ENCODE measurements around the gene MFNG. TPM values are rescaled to one million over a fixed set of nuclear protein-coding genes. Genes with fewer than 3 reads are reported as not detected.

MFNG gene
- total RNA-seq, 1 experiment from 2014 or later, result 4.5 TPM

- TF ChIP-seq CEBPB (IDR thresholded peaks at IDR 0.05; ENCODE audit: low read depth) (no peak), TCF7L2 (IDR thresholded peaks at IDR 0.05; ENCODE audit: borderline replicate concordance, extremely low read depth, insufficient read depth, insufficient read length) (no peak)
Observed at GRCh38 chr22:37534445-37534844, 48.3 kb upstream of the MFNG start (continued).

- POLR2A ChIA-PET, result interaction anchor here (1.0 kb wide), 1 partner anchor 8 kb away, joined by 4 read pairs; no protein-coding TSS in a partner anchor
- no peaks in the 10 kb centered on the region for H3K27me3 ChIP-seq (ENCODE audit: insufficient read depth, low read length)
- no peaks in the 10 kb centered on the region for H3K79me2 ChIP-seq (ENCODE audit: insufficient read depth, low read length)
- H2AFZ ChIP-seq (ENCODE audit: low read depth, low read length, poor library complexity, severe bottlenecking), result peak overlapping the region; percentile 67
- no TSS peak for BruUV-seq (replicated peaks)
- peaks cover 18 to 33% of the 10 kb centered on the region in 2 experiments for H3K4me1 ChIP-seq (ENCODE audit: control insufficient read depth in 1 of 2, insufficient read depth in 2 of 2, low read length in 2 of 2)
- H3K27ac ChIP-seq (ENCODE audit: low read depth, low read length), result no peak overlapping the region
- DNase-seq (ENCODE audit: low read depth, low spot score) (peak; percentile 34), ATAC-seq (no peak)
- H3K9me3 ChIP-seq (ENCODE audit: control insufficient read depth in 1 of 2, insufficient read depth in 1 of 2, low read depth in 1 of 2, low read length in 2 of 2), result no peaks in the 10 kb centered on the region
- H3K4me2 ChIP-seq (ENCODE audit: low read length), result peak overlapping the region; percentile 46
- H3K9me2 ChIP-seq (ENCODE audit: insufficient read depth), result no peaks in the 10 kb centered on the region
- intact Hi-C loops (cut with micrococcal nuclease), result no loop called here
- H3K9ac ChIP-seq (ENCODE audit: low read length), result 0 out of 2 replicates have a peak overlapping the region, but pooled peaks have one; percentile 2
- H3K4me3 ChIP-seq (replicated peaks in 1 of 2; ENCODE audit: low read depth in 1 of 2, low read length in 2 of 2), result no peak overlapping the region
- H3K36me3 ChIP-seq (ENCODE audit: control insufficient read depth in 1 of 2, insufficient read depth in 2 of 2, low read length in 2 of 2), result no peaks in the 10 kb centered on the region
- TF ChIP-seq CBX3 (IDR thresholded peaks at IDR 0.05; ENCODE audit: low read depth), result peak; percentile 42; the same call in 1 of the 2 replicates
- TF ChIP-seq, protein P1, sequence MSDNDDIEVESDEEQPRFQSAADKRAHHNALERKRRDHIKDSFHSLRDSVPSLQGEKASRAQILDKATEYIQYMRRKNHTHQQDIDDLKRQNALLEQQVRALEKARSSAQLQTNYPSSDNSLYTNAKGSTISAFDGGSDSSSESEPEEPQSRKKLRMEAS (IDR thresholded peaks at IDR 0.05), result 0 out of 2 replicates have a peak, but pooled peaks have one; percentile 40
- no peak for TF ChIP-seq ZNF274 (IDR thresholded peaks at IDR 0.05; ENCODE audit: low read depth, low read length)
- TF ChIP-seq TCF7L2 (IDR thresholded peaks at IDR 0.05; ENCODE audit: borderline replicate concordance, extremely low read depth, insufficient read depth, insufficient read length), result no peak
- no peak for TF ChIP-seq YY1 (IDR thresholded peaks at IDR 0.05; ENCODE audit: extremely low read depth, insufficient replicate concordance, low read depth, low read length)
- peak; percentile 41; the same call in 1 of the 2 replicates for TF ChIP-seq FOSL1 (IDR thresholded peaks at IDR 0.05; ENCODE audit: low read depth)
- RAD21 ChIA-PET (ENCODE audit: low non-redundant PET in 1 of 2, low total read pairs in 2 of 2, uncharacterized antibody in 2 of 2, unreplicated experiment in 2 of 2), result no interaction called here
- CTCF ChIA-PET, result interaction anchor here (1.1 kb wide), 1 partner anchor 29 kb away, joined by 5 read pairs; no protein-coding TSS in a partner anchor
- H4K20me1 ChIP-seq (ENCODE audit: insufficient read depth), result no peaks in the 10 kb centered on the region
Observed at GRCh38 chr22:37533995-37534394, 47.8 kb upstream of the MFNG start.

Data from HCT116 (cell line).